ENCODE results near the gene USP6NL. TPM values are rescaled to one million over a fixed set of nuclear protein-coding genes. Genes with fewer than 3 reads are reported as not detected.
"Not testable (repeated sequence)": the region's sequence is repeated elsewhere in the genome, so short reads cannot be mapped to it uniquely, and the experiment has no call there.

USP6NL gene
- total RNA-seq, 1 experiment from 2014 or later: 27.5 TPM

DNA sequence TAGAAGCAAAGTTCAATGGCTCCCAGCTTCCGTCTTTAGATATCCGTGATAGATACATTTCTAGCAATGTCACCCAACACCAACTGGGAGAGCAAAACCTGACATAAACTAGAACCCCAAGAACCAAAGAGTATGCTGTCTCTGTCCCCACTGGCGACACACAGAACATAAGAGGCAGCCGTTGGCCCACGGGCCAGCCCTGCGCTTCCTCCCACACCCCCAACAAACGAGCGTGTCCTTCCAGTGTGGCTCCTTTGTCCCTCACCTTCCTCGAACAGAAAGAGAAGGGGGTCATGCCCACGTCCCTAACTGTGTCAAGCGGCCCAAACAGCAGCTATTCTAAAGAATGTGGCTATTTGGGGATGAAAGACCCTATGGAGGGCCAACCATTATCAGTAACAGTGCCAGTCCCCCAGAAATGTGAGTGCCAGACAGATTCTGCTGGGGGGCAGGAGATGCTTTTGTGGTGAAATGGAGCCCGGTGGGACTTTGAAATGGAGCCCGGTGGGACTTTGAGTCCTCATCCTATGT, 171.9 kb downstream of the USP6NL start:
- H3K27ac Mint-ChIP-seq (ENCODE audit: unreplicated experiment): no peak overlapping the region
- intact Hi-C loops (cut with micrococcal nuclease; ENCODE audit: unreplicated experiment): no loop called here
- no peaks in the 10 kb centered on the region for H3K9me3 Mint-ChIP-seq (ENCODE audit: low read depth, unreplicated experiment)
- H3K4me3 Mint-ChIP-seq (ENCODE audit: low read depth, unreplicated experiment): no peak overlapping the region
- CTCF ChIA-PET: interaction anchor here (0.6 kb wide), 1 partner anchor 656 kb away, joined by 4 read pairs; no protein-coding TSS in a partner anchor
- H3K4me1 Mint-ChIP-seq (ENCODE audit: low read depth, unreplicated experiment): no peaks in the 10 kb centered on the region
- no peak for DNase-seq
- no peaks in the 10 kb centered on the region for H3K36me3 Mint-ChIP-seq (ENCODE audit: insufficient read depth, unreplicated experiment)
- H3K27me3 Mint-ChIP-seq (ENCODE audit: unreplicated experiment): peaks cover 64% of the 10 kb centered on the region
- no TSS peak for BruUV-seq (replicated peaks)
- TF ChIP-seq, protein P1, sequence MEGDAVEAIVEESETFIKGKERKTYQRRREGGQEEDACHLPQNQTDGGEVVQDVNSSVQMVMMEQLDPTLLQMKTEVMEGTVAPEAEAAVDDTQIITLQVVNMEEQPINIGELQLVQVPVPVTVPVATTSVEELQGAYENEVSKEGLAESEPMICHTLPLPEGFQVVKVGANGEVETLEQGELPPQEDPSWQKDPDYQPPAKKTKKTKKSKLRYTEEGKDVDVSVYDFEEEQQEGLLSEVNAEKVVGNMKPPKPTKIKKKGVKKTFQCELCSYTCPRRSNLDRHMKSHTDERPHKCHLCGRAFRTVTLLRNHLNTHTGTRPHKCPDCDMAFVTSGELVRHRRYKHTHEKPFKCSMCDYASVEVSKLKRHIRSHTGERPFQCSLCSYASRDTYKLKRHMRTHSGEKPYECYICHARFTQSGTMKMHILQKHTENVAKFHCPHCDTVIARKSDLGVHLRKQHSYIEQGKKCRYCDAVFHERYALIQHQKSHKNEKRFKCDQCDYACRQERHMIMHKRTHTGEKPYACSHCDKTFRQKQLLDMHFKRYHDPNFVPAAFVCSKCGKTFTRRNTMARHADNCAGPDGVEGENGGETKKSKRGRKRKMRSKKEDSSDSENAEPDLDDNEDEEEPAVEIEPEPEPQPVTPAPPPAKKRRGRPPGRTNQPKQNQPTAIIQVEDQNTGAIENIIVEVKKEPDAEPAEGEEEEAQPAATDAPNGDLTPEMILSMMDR (IDR thresholded peaks at IDR 0.05; ENCODE audit: unreplicated experiment): no peak

DNA sequence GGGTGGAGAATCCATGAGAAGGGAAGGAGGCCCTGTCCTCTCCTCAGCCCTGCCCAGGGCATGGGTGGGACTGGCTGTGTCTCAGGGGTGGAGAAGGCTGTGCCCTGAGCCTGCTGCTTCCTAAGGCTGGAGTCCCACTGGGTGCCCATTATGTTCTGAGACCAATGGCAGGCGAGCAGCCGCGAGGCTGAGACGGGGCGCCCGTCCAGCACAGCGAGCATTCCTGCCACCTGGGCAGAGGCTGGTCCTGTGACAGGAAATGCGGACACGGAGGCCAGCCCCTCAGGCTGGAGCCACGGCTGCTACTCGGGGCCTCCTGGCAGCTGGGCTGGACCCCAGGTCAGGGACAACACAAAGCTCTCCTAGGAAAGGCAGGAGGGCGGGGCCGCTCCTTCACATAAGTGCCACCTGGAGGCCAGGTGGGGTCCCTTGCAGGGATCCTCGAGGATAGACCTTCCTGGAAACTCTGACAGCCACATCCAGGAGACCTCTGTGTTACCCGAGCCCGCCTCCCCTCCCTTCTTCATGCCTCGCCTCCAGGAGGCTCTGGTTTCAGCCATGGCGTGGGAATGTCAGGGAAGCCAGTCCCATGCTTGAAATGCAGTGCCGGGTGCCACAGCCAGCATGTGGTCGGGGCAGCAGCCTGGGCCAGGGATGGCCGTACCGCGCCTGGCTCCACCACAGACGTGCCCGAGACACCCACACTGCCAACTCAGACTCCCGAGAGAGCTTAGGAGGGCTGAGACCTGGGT, 173.9 kb downstream of the USP6NL start:
- no peaks in the 10 kb centered on the region for H3K4me1 Mint-ChIP-seq (ENCODE audit: low read depth, unreplicated experiment)
- H3K9me3 Mint-ChIP-seq (ENCODE audit: low read depth, unreplicated experiment): no peaks in the 10 kb centered on the region
- no peak for DNase-seq
- intact Hi-C loops (cut with micrococcal nuclease; ENCODE audit: unreplicated experiment): no loop called here
- H3K27me3 Mint-ChIP-seq (ENCODE audit: unreplicated experiment): peaks cover 57% of the 10 kb centered on the region
- CTCF ChIA-PET: no interaction called here
- TF ChIP-seq, protein P1 (IDR thresholded peaks at IDR 0.05; ENCODE audit: unreplicated experiment): no peak
- no peak overlapping the region for H3K27ac Mint-ChIP-seq (ENCODE audit: unreplicated experiment)
- H3K36me3 Mint-ChIP-seq (ENCODE audit: insufficient read depth, unreplicated experiment): no peaks in the 10 kb centered on the region
- no peak overlapping the region for H3K4me3 Mint-ChIP-seq (ENCODE audit: low read depth, unreplicated experiment)
- BruUV-seq (replicated peaks): no TSS peak

DNA sequence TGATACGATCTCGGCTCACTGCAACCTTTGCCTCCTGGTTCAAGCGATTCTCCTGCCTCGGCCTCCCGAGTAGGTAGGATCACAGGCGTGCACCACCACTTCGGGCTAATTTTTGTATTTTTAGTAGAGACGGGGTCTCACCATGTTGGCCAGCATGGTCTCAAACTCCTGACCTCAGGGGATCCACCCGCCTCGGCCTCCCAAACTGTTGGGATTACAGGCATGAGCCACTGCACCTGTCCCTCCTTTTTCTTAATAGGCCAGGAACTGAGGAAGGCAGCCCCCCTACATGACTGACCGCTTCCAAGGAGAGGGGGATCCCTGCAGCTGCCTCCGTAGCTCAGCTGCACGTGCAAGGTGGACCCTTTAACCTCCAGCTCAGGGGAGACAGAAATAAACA, 175.0 kb downstream of the USP6NL start:
- H3K4me1 Mint-ChIP-seq (ENCODE audit: low read depth, unreplicated experiment); CTCF ChIA-PET; H3K4me3 Mint-ChIP-seq (ENCODE audit: low read depth, unreplicated experiment); DNase-seq; intact Hi-C loops (cut with micrococcal nuclease; ENCODE audit: unreplicated experiment); H3K27ac Mint-ChIP-seq (ENCODE audit: unreplicated experiment); H3K36me3 Mint-ChIP-seq (ENCODE audit: insufficient read depth, unreplicated experiment); BruUV-seq (replicated peaks); H3K9me3 Mint-ChIP-seq (ENCODE audit: low read depth, unreplicated experiment): not testable (repeated sequence)
- peaks cover 57% of the 10 kb centered on the region for H3K27me3 Mint-ChIP-seq (ENCODE audit: unreplicated experiment)

DNA sequence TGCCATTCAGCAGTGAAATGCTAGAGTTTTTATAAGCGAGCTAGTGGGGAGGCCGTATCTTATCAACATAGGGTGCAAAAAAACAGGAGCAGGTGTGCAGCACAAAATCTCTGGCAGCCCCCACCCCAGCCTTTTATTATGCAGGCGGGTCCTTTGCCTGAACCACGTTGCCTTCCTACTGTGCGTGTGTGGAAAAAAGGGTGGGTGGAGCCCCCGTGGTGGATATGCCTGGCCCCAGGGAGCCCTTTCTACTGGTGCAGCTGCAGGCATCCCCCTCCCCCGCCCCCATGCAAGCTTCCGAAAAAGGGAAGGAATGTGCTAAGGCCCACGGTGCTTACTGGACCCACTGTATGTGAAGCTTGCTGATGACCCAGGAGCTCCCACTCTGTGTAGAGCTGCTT, 175.9 kb downstream of the USP6NL start:
- intact Hi-C loops (cut with micrococcal nuclease; ENCODE audit: unreplicated experiment): no loop called here

More for the DNA sequence above, 175.9 kb downstream of the USP6NL start:
- H3K4me3 Mint-ChIP-seq (ENCODE audit: low read depth, unreplicated experiment): no peak overlapping the region
- DNase-seq: no peak
- H3K27ac Mint-ChIP-seq (ENCODE audit: unreplicated experiment): no peak overlapping the region
- no peaks in the 10 kb centered on the region for H3K36me3 Mint-ChIP-seq (ENCODE audit: insufficient read depth, unreplicated experiment)
- TF ChIP-seq, protein P1 (IDR thresholded peaks at IDR 0.05; ENCODE audit: unreplicated experiment): no peak
- H3K9me3 Mint-ChIP-seq (ENCODE audit: low read depth, unreplicated experiment): no peaks in the 10 kb centered on the region
- H3K4me1 Mint-ChIP-seq (ENCODE audit: low read depth, unreplicated experiment): no peaks in the 10 kb centered on the region
- CTCF ChIA-PET: interaction anchor here (0.5 to 0.7 kb wide), 2 partner anchors 18 to 1240 kb away, joined by 4 to 6 read pairs; no protein-coding TSS in a partner anchor
- peaks cover 57% of the 10 kb centered on the region for H3K27me3 Mint-ChIP-seq (ENCODE audit: unreplicated experiment)
- BruUV-seq (replicated peaks): no TSS peak

Measured in Calu3 (cell line).